ENCODE measurements around the gene MOCS3.

- TF ChIP-seq EZH2phosphoT487 (IDR thresholded peaks at IDR 0.05; ENCODE audit: insufficient read depth, low read depth) (no peak), EZH2 (IDR thresholded peaks at IDR 0.05; ENCODE audit: insufficient read depth, poor library complexity, severe bottlenecking) (no peak)
These were observed 43.2 kb upstream of the MOCS3 start for GRCh38 chr20:50915424-50915823.
